ENCODE results near the gene TP53I11. TPM values are rescaled to one million over a fixed set of nuclear protein-coding genes. Genes with fewer than 3 reads are reported as not detected.

TP53I11 gene
- 23.1 and 91.9 TPM in 2 replicates for total RNA-seq (ENCODE audit: low replicate concordance)

DNA sequence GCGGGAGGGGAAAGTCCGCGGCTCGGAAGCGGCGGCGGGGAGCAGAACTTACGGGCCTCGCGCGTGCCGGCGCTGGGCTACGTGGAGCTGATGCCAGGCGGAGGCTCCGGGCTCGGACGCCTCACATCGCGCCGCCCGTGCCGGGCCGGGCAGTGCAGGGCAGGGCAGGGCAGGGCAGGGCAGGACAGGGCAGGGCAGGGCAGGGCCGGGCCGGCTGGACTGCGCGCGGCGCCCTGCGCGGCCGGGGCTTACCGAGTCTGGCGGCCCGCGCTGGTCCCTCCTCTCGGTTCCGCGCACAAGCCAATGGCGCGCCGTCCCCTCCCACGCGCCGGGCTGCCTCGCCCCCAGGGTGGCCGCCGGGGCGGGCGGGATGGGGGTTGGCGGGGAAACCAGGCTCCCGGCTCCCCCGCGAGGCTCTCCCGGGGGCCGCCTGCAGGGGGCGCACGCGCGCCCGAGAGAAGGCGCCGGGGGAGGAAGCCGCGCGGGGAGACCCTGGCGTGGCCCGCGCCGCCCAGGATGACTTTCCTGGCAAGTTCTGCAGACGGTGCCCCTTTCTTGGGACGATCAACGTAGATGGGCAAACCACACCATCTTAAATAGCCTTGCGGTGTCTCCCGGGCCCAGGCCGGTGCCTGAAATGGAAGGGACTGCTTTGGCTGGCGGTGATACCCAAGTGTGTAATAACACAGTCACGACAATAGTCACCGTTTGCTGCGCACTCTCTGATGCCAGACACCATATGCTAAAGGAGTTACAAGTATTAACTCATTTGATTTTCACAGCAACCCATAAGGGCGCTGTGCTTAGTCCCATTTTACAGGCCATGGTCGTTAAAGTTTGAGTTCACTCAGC, at the start of gene TP53I11:
Gene TP53I11, minus strand, starts transcription at position 259 of the 852 bp plus-strand sequence. CDS start 12,548 bp downstream, outside the sequence.
- peak within 1 kb of the TSS; percentile 90 for H3K4me2 ChIP-seq
- Mint-ChIP-seq H3K4me1 (peaks cover 65% of the 10 kb centered on the region), H3K9me3 (no peaks in the 10 kb centered on the region), H3K36me3 (no peaks in the 10 kb centered on the region), H3K4me3 (peak within 1 kb of the TSS; percentile 90), H3K27ac (peak within 1 kb of the TSS; percentile 33), H3K27me3 (ENCODE audit: insufficient read depth, low read depth) (peaks cover 7% of the 10 kb centered on the region)
- H3K9me3 ChIP-seq (ENCODE audit: low read depth) = no peaks in the 10 kb centered on the region
- H3F3A ChIP-seq (ENCODE audit: low read depth) = peaks cover 59% of the 10 kb centered on the region
- peaks cover 67% of the 10 kb centered on the region for H3K4me1 ChIP-seq
- peaks cover 46% of the 10 kb centered on the region for H3K79me2 ChIP-seq (ENCODE audit: low read depth)
- peak within 1 kb of the TSS; percentile 90 for H3K4me3 ChIP-seq
- H3K27me3 ChIP-seq = peaks cover under 1% of the 10 kb centered on the region
- DNase-seq (ENCODE audit: low spot score) = peak; percentile 84
- peak within 1 kb of the TSS; percentile 49 for H3K9ac ChIP-seq
- no peaks in the 10 kb centered on the region for H3K36me3 ChIP-seq
- TF ChIP-seq, protein P1, sequence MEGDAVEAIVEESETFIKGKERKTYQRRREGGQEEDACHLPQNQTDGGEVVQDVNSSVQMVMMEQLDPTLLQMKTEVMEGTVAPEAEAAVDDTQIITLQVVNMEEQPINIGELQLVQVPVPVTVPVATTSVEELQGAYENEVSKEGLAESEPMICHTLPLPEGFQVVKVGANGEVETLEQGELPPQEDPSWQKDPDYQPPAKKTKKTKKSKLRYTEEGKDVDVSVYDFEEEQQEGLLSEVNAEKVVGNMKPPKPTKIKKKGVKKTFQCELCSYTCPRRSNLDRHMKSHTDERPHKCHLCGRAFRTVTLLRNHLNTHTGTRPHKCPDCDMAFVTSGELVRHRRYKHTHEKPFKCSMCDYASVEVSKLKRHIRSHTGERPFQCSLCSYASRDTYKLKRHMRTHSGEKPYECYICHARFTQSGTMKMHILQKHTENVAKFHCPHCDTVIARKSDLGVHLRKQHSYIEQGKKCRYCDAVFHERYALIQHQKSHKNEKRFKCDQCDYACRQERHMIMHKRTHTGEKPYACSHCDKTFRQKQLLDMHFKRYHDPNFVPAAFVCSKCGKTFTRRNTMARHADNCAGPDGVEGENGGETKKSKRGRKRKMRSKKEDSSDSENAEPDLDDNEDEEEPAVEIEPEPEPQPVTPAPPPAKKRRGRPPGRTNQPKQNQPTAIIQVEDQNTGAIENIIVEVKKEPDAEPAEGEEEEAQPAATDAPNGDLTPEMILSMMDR (IDR thresholded peaks at IDR 0.05) = peak; percentile 88
- TF ChIP-seq EZH2 (IDR thresholded peaks at IDR 0.05) (no peak), EZH2phosphoT487 (IDR thresholded peaks at IDR 0.05) (no peak)
- peaks cover 38% of the 10 kb centered on the region for H4K20me1 ChIP-seq (ENCODE audit: low read depth)
- H2AFZ ChIP-seq (replicated peaks) = no peak within 1 kb of the TSS
- H3K27ac ChIP-seq = peak within 1 kb of the TSS; percentile 83

- H3K9me3 ChIP-seq (ENCODE audit: low read depth) = no peaks in the 10 kb centered on the region
- H3K4me2 ChIP-seq = no peak overlapping the region
- no peak overlapping the region for H3K9ac ChIP-seq
- no peaks in the 10 kb centered on the region for H3K27me3 ChIP-seq
- peaks cover 11% of the 10 kb centered on the region for H3K27me3 Mint-ChIP-seq (ENCODE audit: insufficient read depth, low read depth)
- no peaks in the 10 kb centered on the region for H4K20me1 ChIP-seq (ENCODE audit: low read depth)
- H3F3A ChIP-seq (ENCODE audit: low read depth) = no peaks in the 10 kb centered on the region
- H3K36me3 Mint-ChIP-seq = no peaks in the 10 kb centered on the region
- H3K9me3 Mint-ChIP-seq = no peaks in the 10 kb centered on the region
- H3K4me3 Mint-ChIP-seq = no peak overlapping the region
- H3K4me3 ChIP-seq = no peak overlapping the region
- no peak for DNase-seq (ENCODE audit: low spot score)
- peaks cover 6% of the 10 kb centered on the region for H3K4me1 Mint-ChIP-seq
- no peak overlapping the region for H2AFZ ChIP-seq (replicated peaks)
- H3K27ac Mint-ChIP-seq = no peak overlapping the region
- H3K27ac ChIP-seq = no peak overlapping the region
- TF ChIP-seq, protein P1 (IDR thresholded peaks at IDR 0.05) = no peak
- TF ChIP-seq EZH2phosphoT487 (IDR thresholded peaks at IDR 0.05) = no peak
- no peak for TF ChIP-seq EZH2 (IDR thresholded peaks at IDR 0.05)
- H3K79me2 ChIP-seq (ENCODE audit: low read depth) = no peaks in the 10 kb centered on the region
- H3K4me1 ChIP-seq = peaks cover 7% of the 10 kb centered on the region
- H3K36me3 ChIP-seq = no peaks in the 10 kb centered on the region
Measured at GRCh38 chr11:44999068-44999467, 48.4 kb upstream of the TP53I11 start.

- TF ChIP-seq, protein P1 (IDR thresholded peaks at IDR 0.05) = no peak
- TF ChIP-seq EZH2phosphoT487 (IDR thresholded peaks at IDR 0.05) = no peak
- TF ChIP-seq EZH2 (IDR thresholded peaks at IDR 0.05) = no peak
- no peak overlapping the region for H3K4me3 Mint-ChIP-seq
- DNase-seq (ENCODE audit: low spot score) = no peak
Measured at GRCh38 chr11:44998051-44998450, 47.4 kb upstream of the TP53I11 start.

More at GRCh38 chr11:44998051-44998450, 47.4 kb upstream of the TP53I11 start:
- H3K4me1 Mint-ChIP-seq = peaks cover 6% of the 10 kb centered on the region
- Histone ChIP-seq H4K20me1 (ENCODE audit: low read depth) (no peaks in the 10 kb centered on the region), H3K4me2 (no peak overlapping the region), H3K9me3 (ENCODE audit: low read depth) (no peaks in the 10 kb centered on the region), H3K4me1 (peaks cover 8% of the 10 kb centered on the region), H3K4me3 (no peak overlapping the region), H3K79me2 (ENCODE audit: low read depth) (no peaks in the 10 kb centered on the region), H3K27ac (no peak overlapping the region), H3F3A (ENCODE audit: low read depth) (no peaks in the 10 kb centered on the region), H2AFZ (replicated peaks) (no peak overlapping the region), H3K36me3 (no peaks in the 10 kb centered on the region), H3K9ac (no peak overlapping the region), H3K27me3 (no peaks in the 10 kb centered on the region)
- peaks cover 14% of the 10 kb centered on the region for H3K27me3 Mint-ChIP-seq (ENCODE audit: insufficient read depth, low read depth)
- H3K36me3 Mint-ChIP-seq = no peaks in the 10 kb centered on the region
- H3K9me3 Mint-ChIP-seq = no peaks in the 10 kb centered on the region
- no peak overlapping the region for H3K27ac Mint-ChIP-seq

All from neural progenitor cell (in vitro differentiated cells).